H1 (cell line): Measurements from ENCODE around the gene NUP50. TPM values are rescaled to one million over a fixed set of nuclear protein-coding genes. Genes with fewer than 3 reads are reported as not detected.
A peak's percentile ranks its signal among the peaks of the same experiment; 100 is the strongest.

ENCODE experiments used
- CTCF ChIA-PET: fragments of 300-600 bp; sonication (Branson Sonifier 250); formaldehyde crosslinking; loops from one replicate; lab custom pipeline; 2021; ENCODE audit not compliant: partially characterized antibody; lab: Charles Lee
- POLR2A ChIA-PET: fragments of 300-600 bp; sonication (Branson Sonifier 250); formaldehyde crosslinking; loops from one replicate; lab custom pipeline; 2021; ENCODE audit warnings: inconsistent platforms; ENCODE audit not compliant: partially characterized antibody; lab: Charles Lee
- DNase-seq, 2 experiments: peaks; one replicate each; pipeline versions ENCODE4 v3.0.0 to v3.0.0-alpha.2; 2010 to 2022; ENCODE audit warnings: low spot score in 2 of 2, low read depth in 1 of 2, mixed read lengths in 1 of 2
- FAIRE-seq: peaks from 2 replicates; lab custom pipeline; 2011; peaks lifted over from hg19 to GRCh38; lab: Jason Lieb, UNC
- H2AFZ ChIP-seq: 2 replicates; pipeline ENCODE4 v1.8.1; 2012; ENCODE audit warnings: low read length, inconsistent platforms
- H2AK5ac ChIP-seq: 2 replicates; pipeline ENCODE4 v1.6.1; 2013; ENCODE audit warnings: low read depth, low read length
- H2BK120ac ChIP-seq: replicated peaks from 2 replicates; pipeline ENCODE3; 2013; ENCODE audit warnings: low read depth, low read length, inconsistent platforms
- H2BK12ac ChIP-seq: 2 replicates; pipeline ENCODE4 v1.6.1; 2013; ENCODE audit warnings: low read depth, low read length
- H2BK15ac ChIP-seq: 2 replicates; pipeline ENCODE4 v1.6.1; 2013; ENCODE audit warnings: low read length
- H2BK20ac ChIP-seq: 2 replicates; pipeline ENCODE4 v1.6.1; 2013; ENCODE audit warnings: low read length
- H2BK5ac ChIP-seq: 2 replicates; pipeline ENCODE4 v1.6.1; 2013; ENCODE audit warnings: low read depth, low read length
- H3K14ac ChIP-seq: 2 replicates; pipeline ENCODE4 v1.6.1; 2013; ENCODE audit warnings: inconsistent platforms; ENCODE audit not compliant: insufficient read length
- H3K18ac ChIP-seq: 2 replicates; pipeline ENCODE4 v1.6.1; 2013; ENCODE audit warnings: low read length; ENCODE audit errors: extremely low read depth
- H3K23ac ChIP-seq: 2 replicates; pipeline ENCODE4 v1.6.1; 2013; ENCODE audit warnings: inconsistent platforms; ENCODE audit not compliant: insufficient read length
- H3K23me2 ChIP-seq: 2 replicates; pipeline ENCODE4 v1.6.1; 2013; ENCODE audit warnings: low read depth, low read length
- H3K27ac ChIP-seq: 2 replicates; pipeline ENCODE4 v1.6.1; 2011; ENCODE audit warnings: low read depth, low read length, inconsistent platforms
- H3K27me3 ChIP-seq, 4 experiments: replicated peaks in 1 of 4; 1 replicate in 1 of 4; 2 replicates in 3 of 4; pipeline versions ENCODE4 v1.6.1 to v1.8.1; 2011 to 2013; ENCODE audit warnings: low read length in 3 of 4, mild to moderate bottlenecking in 3 of 4, inconsistent platforms in 2 of 4, mixed read lengths in 2 of 4, moderate library complexity in 1 of 4; ENCODE audit not compliant: control insufficient read depth in 3 of 4, insufficient read depth in 3 of 4; ENCODE audit errors: extremely low read depth in 1 of 4
- H3K36me3 ChIP-seq, 4 experiments: 2 replicates each; pipeline versions ENCODE4 v1.6.1 to v1.8.1; 2011 to 2013; ENCODE audit warnings: mild to moderate bottlenecking in 4 of 4, low read length in 3 of 4, moderate library complexity in 2 of 4, control low read depth in 1 of 4, inconsistent platforms in 1 of 4; ENCODE audit not compliant: insufficient read depth in 4 of 4, control insufficient read depth in 2 of 4
- H3K4ac ChIP-seq: replicated peaks from 2 replicates; pipeline ENCODE3; 2013; ENCODE audit warnings: low read length, low read depth, mixed read lengths, inconsistent platforms; ENCODE audit not compliant: insufficient read length
- H3K4me1 ChIP-seq, 4 experiments: replicated peaks in 1 of 4; 1 replicate in 1 of 4; 2 replicates in 3 of 4; pipeline versions ENCODE4 v1.6.1 to v1.8.1; 2011 to 2013; ENCODE audit warnings: low read length in 3 of 4, inconsistent platforms in 2 of 4, mixed read lengths in 1 of 4; ENCODE audit not compliant: insufficient read depth in 4 of 4, control insufficient read depth in 3 of 4
- H3K4me2 ChIP-seq, 2 experiments: 2 replicates each; pipeline versions ENCODE4 v1.6.1 to v1.8.1; 2011 to 2013; ENCODE audit warnings: low read depth in 2 of 2, low read length in 2 of 2, control low read depth in 1 of 2, inconsistent platforms in 1 of 2, mild to moderate bottlenecking in 1 of 2; ENCODE audit not compliant: insufficient read depth in 1 of 2
- H3K4me3 ChIP-seq, 4 experiments: fragments of 200-600, 300-600 bp in 1 of 4; sonication (generic), shearing (Covaris generic), sonication (Bioruptor Twin) in 1 of 4; 2 replicates each; pipeline versions ENCODE4 v1.5.1 to v1.8.1; 2011 to 2016; ENCODE audit warnings: low read length in 4 of 4, low read depth in 3 of 4, control low read depth in 2 of 4, inconsistent platforms in 2 of 4, mild to moderate bottlenecking in 2 of 4, mixed read lengths in 1 of 4, moderate library complexity in 1 of 4; ENCODE audit not compliant: insufficient read depth in 2 of 4; ENCODE audit errors: extremely low read depth in 1 of 4
- H3K56ac ChIP-seq: replicated peaks from 2 replicates; pipeline ENCODE3; 2013; ENCODE audit warnings: low read depth, mild to moderate bottlenecking, mixed read lengths, low read length, inconsistent platforms; ENCODE audit not compliant: insufficient read length
- H3K79me1 ChIP-seq: 2 replicates; pipeline ENCODE4 v1.6.1; 2013; ENCODE audit warnings: low read depth, low read length, control low read depth
- H3K79me2 ChIP-seq, 2 experiments: 2 replicates each; pipeline versions ENCODE4 v1.6.1 to v1.8.1; 2012 to 2013; ENCODE audit warnings: low read length in 2 of 2, mild to moderate bottlenecking in 2 of 2, inconsistent platforms in 1 of 2; ENCODE audit not compliant: insufficient read depth in 2 of 2, control insufficient read depth in 1 of 2
- H3K9ac ChIP-seq, 4 experiments: replicated peaks in 1 of 4; 1 replicate in 1 of 4; 2 replicates in 3 of 4; pipeline versions ENCODE4 v1.6.1 to v1.8.1; 2011 to 2013; ENCODE audit warnings: low read depth in 3 of 4, low read length in 3 of 4, control low read depth in 2 of 4, mild to moderate bottlenecking in 2 of 4, moderate library complexity in 2 of 4, inconsistent platforms in 1 of 4; ENCODE audit errors: extremely low read depth in 1 of 4
- H3K9me3 ChIP-seq, 2 experiments: 2 replicates each; pipeline versions ENCODE4 v1.6.1 to v1.8.1; 2012 to 2013; ENCODE audit warnings: mild to moderate bottlenecking in 2 of 2, moderate library complexity in 2 of 2, control low read depth in 1 of 2, inconsistent platforms in 1 of 2, low read depth in 1 of 2, low read length in 1 of 2, mixed read lengths in 1 of 2; ENCODE audit not compliant: insufficient read depth in 2 of 2
- H4K20me1 ChIP-seq, 2 experiments: replicated peaks in 1 of 2; 2 replicates each; pipeline versions ENCODE3 to v1.8.1; 2011 to 2013; ENCODE audit warnings: inconsistent platforms in 2 of 2, low read length in 2 of 2, mild to moderate bottlenecking in 1 of 2; ENCODE audit not compliant: insufficient read depth in 2 of 2, control insufficient read depth in 1 of 2
- H4K5ac ChIP-seq: 2 replicates; pipeline ENCODE4 v1.6.1; 2013; ENCODE audit warnings: low read length, low read depth, mixed read lengths, inconsistent platforms; ENCODE audit not compliant: insufficient read length
- H4K8ac ChIP-seq: 2 replicates; pipeline ENCODE4 v1.8.0; 2013; ENCODE audit warnings: mild to moderate bottlenecking, moderate library complexity, low read length, inconsistent platforms; ENCODE audit not compliant: insufficient read depth; ENCODE audit errors: extremely low read depth
- H4K91ac ChIP-seq: replicated peaks from 2 replicates; pipeline ENCODE3; 2013; ENCODE audit warnings: low read length, mixed read lengths, inconsistent platforms; ENCODE audit not compliant: insufficient read length
- POU5F1 ChIP-seq: IDR thresholded peaks from 2 replicates; pipeline ENCODE4 v1.6.1; 2011; ENCODE audit warnings: low read depth, mild to moderate bottlenecking, low read length, moderate library complexity
- TCF12 ChIP-seq: IDR thresholded peaks from 2 replicates; pipeline ENCODE4 v1.6.1; 2011; ENCODE audit warnings: low read depth, mild to moderate bottlenecking, low read length
- WGBS, 2 experiments: shearing (Covaris generic) in 1 of 2; methylation state at CpG; one replicate each; pipeline versions ENCODE4 v1.1.6 to v1.1.7; 2013 to 2015; ENCODE audit warnings: low lambda C conversion rate in 2 of 2, mixed read lengths in 2 of 2, inconsistent platforms in 1 of 2, low coverage in 1 of 2, missing lambda C conversion rate in 1 of 2; ENCODE audit not compliant: insufficient replicate concordance in 2 of 2, insufficient coverage in 1 of 2, insufficient read length in 1 of 2; ENCODE audit errors: extremely low coverage in 1 of 2, missing lambda C conversion rate in 1 of 2; 5-methylcytosine and 5-hydroxymethylcytosine counted together
- polyA plus RNA-seq, 7 experiments: library from polyadenylated mRNA; depleted of rRNA in 3 of 7; stranded (reverse) in 5 of 7; unstranded in 2 of 7; fragments of >200 nt in 5 of 7; fragments of 200-250 nt in 2 of 7; gene quantifications; 1 replicate in 5 of 7; 2 replicates in 1 of 7; 4 replicates in 1 of 7; pipeline versions ENCODE4 v1.2.1 to v1.2.3, GENCODE V29; 2011 to 2013; ENCODE audit warnings: missing spikeins in 2 of 7, mixed read lengths in 2 of 7
- total RNA-seq: library from RNA; stranded (reverse); fragmentation: NEBNext Ultra II Directional; extraction: Animal tissue kit (Norgen Biotek cat#: 25700); gene quantifications from 2 replicates; pipeline ENCODE4 v1.2.1, GENCODE V29; 2021

Gene NUP50
- total and polyA plus RNA-seq, 2 of the 8 experiments (the other 6 are each of a cell fraction or from before 2014, with no cell fraction given) = 20.0 to 112 TPM

- CTCF ChIA-PET = interaction anchor here (0.7 to 1.3 kb wide), 2 partner anchors 27 to 131 kb away, joined by 4 to 5 read pairs; no protein-coding TSS in a partner anchor
Measured at GRCh38 chr22:45181240-45181639, 17.5 kb downstream of the NUP50 start.

More at GRCh38 chr22:45181240-45181639, 17.5 kb downstream of the NUP50 start:
- Histone ChIP-seq H3K56ac (no peak overlapping the region), H2BK5ac (no peak overlapping the region), H2BK15ac (no peak overlapping the region), H3K79me1 (peaks cover 11% of the 10 kb centered on the region), H3K4me3 (no peak overlapping the region), H3K4me1 (peaks cover 0 to 3% (median 1%) of the 10 kb centered on the region in 4 experiments; a peak in 3 of 7 replicates), H3K4ac (no peak overlapping the region), H4K8ac (no peak overlapping the region), H2BK20ac (no peak overlapping the region), H2AK5ac (no peak overlapping the region), H3K4me2 (no peak overlapping the region), H4K91ac (no peak overlapping the region), H3K27me3 (no peaks in the 10 kb centered on the region), H2BK12ac (no peak overlapping the region), H3K79me2 (peaks cover 0 to 40% of the 10 kb centered on the region in 2 experiments; a peak in 2 of 4 replicates), H2AFZ (no peak overlapping the region), H3K27ac (0 out of 2 replicates have a peak overlapping the region, but pooled peaks have one; percentile 11), H3K9me3 (no peaks in the 10 kb centered on the region), H3K9ac (no peak overlapping the region), H3K14ac (no peak overlapping the region), H3K18ac (no peak overlapping the region), H2BK120ac (no peak overlapping the region), H4K5ac (no peak overlapping the region), H3K23ac (no peak overlapping the region), H4K20me1 (peaks cover 6 to 12% of the 10 kb centered on the region in 2 experiments), H3K36me3 (peaks cover 16 to 69% (median 38%) of the 10 kb centered on the region in 4 experiments), H3K23me2 (no peaks in the 10 kb centered on the region)
- DNase-seq (no peak), FAIRE-seq (no peak)
- TF ChIP-seq TCF12 = no peak
- TF ChIP-seq POU5F1 = no peak
- 89% methylated on average over 4 of the region's 4 CpGs; no CpG with 5 or more reads in 1 of the 2 experiments for WGBS, 2 experiments
- POLR2A ChIA-PET = interaction anchor here (0.6 to 2.1 kb wide), 5 partner anchors 11 to 971 kb away, joined by 3 to 8 read pairs (median 3); partner anchors contain the start of gene NUP50
